Measurements from ENCODE around the gene SYCP3.
A peak's percentile ranks its signal among the peaks of the same experiment; 100 is the strongest.

Gene SYCP3

GRCh38 chr12:101713930-101714329 is 25.3 kb downstream of the SYCP3 start:
- no peak for DNase-seq

GRCh38 chr12:101713059-101713682 is 26.1 kb downstream of the SYCP3 start:
- peak in 30 of 58 donors; percentile 1 to 63 (median 25) for DNase-seq

GRCh38 chr12:101710288-101710687 is 29.0 kb downstream of the SYCP3 start:
- DNase-seq = no peak

- no peak for DNase-seq
Observed at GRCh38 chr12:101707131-101707782, 32.0 kb downstream of the SYCP3 start.

- DNase-seq = no peak
Observed at GRCh38 chr12:101706403-101706802, 32.9 kb downstream of the SYCP3 start.

- DNase-seq = no peak
Observed at GRCh38 chr12:101703487-101703886, 35.8 kb downstream of the SYCP3 start.

- DNase-seq = no peak
Observed at GRCh38 chr12:101700299-101700820, 38.9 kb downstream of the SYCP3 start.

GRCh38 chr12:101698800-101699347 is 40.4 kb downstream of the SYCP3 start:
- peak in 9 of 58 donors; percentile 3 to 17 (median 10) for DNase-seq

GRCh38 chr12:101697930-101698799 is 41.1 kb downstream of the SYCP3 start:
- DNase-seq = peak in 47 of 58 donors; percentile 10 to 79 (median 50)

- DNase-seq = peak in 52 of 58 donors; percentile 26 to 76 (median 54)
Observed at GRCh38 chr12:101697197-101697929, 41.9 kb downstream of the SYCP3 start, which contains the start of gene CHPT1. TSS of gene CHPT1 (plus strand) at chr12:101697640. CDS start at chr12:101697862, 222 bp downstream.

- DNase-seq = peak in 29 of 58 donors; percentile 5 to 60 (median 33)
Observed at GRCh38 chr12:101696251-101697196, 42.7 kb downstream of the SYCP3 start.

GRCh38 chr12:101695706-101696105 is 43.6 kb downstream of the SYCP3 start:
- no peak for DNase-seq

GRCh38 chr12:101694986-101695385 is 44.3 kb downstream of the SYCP3 start:
- DNase-seq = no peak

- DNase-seq = no peak
Observed at GRCh38 chr12:101694297-101694848, 44.9 kb downstream of the SYCP3 start.

- no peak for DNase-seq
Observed at GRCh38 chr12:101691503-101692096, 47.7 kb downstream of the SYCP3 start.

- no peak for DNase-seq
Observed at GRCh38 chr12:101690544-101691098, 48.6 kb downstream of the SYCP3 start.

GRCh38 chr12:101686176-101686575 is 53.1 kb downstream of the SYCP3 start:
- DNase-seq = peak in 4 of 58 donors; percentile 4 to 27 (median 8)

- peak in 1 of 58 donors; percentile 41 for DNase-seq
Observed at GRCh38 chr12:101685092-101685491, 54.2 kb downstream of the SYCP3 start.
